GM23338 (cell line): Measurements from ENCODE around the gene MON1B.

Experiments
- CREB1 ChIP-seq: fragments of 250-450 bp; sonication (Bioruptor Pico); IDR thresholded peaks from 2 replicates; pipeline ENCODE4 v1.5.0; 2020; ENCODE audit warnings: low read depth, mild to moderate bottlenecking, moderate library complexity
- CTCF ChIP-seq, 2 experiments: fragments of 200-600 bp in 1 of 2; sonication (generic) in 1 of 2; conservative IDR thresholded peaks; 2 replicates each; pipeline versions ENCODE4 v1.5.1 to v1.6.1; 2016 to 2017; ENCODE audit warnings: antibody characterized with exemption in 2 of 2, low read depth in 2 of 2, mild to moderate bottlenecking in 2 of 2, moderate library complexity in 1 of 2
- EZH2 ChIP-seq: fragments of 200-600 bp; sonication (generic); IDR thresholded peaks from one replicate; pipeline ENCODE4 v1.8.0; 2017; ENCODE audit warnings: antibody characterized with exemption, mild to moderate bottlenecking, low read depth; ENCODE audit not compliant: unreplicated experiment
- EZH2phosphoT487 ChIP-seq: fragments of 200-600 bp; sonication (generic); IDR thresholded peaks from one replicate; pipeline ENCODE4 v1.8.1; 2018; ENCODE audit warnings: antibody characterized with exemption; ENCODE audit not compliant: unreplicated experiment
- POLR2AphosphoS5 ChIP-seq: IDR thresholded peaks from 2 replicates; pipeline ENCODE4 v1.6.1; 2016; ENCODE audit warnings: antibody characterized with exemption, low read depth
- STAT1 ChIP-seq: IDR thresholded peaks from one replicate; pipeline ENCODE4 v1.6.1; 2016; ENCODE audit warnings: antibody characterized with exemption; ENCODE audit not compliant: unreplicated experiment

GRCh38 chr16:77246150-77246549 is 55.2 kb downstream of the MON1B start:
- no peak for TF ChIP-seq POLR2AphosphoS5
- TF ChIP-seq EZH2, result no peak
- no peak for TF ChIP-seq CTCF (conservative IDR thresholded peaks at IDR 0.05; ENCODE audit: low read depth in 2 of 2)
- no peak for TF ChIP-seq EZH2phosphoT487
- TF ChIP-seq STAT1, result no peak
- TF ChIP-seq CREB1 (CRISPR knock-in tag), result no peak
